ENCODE measurements around the gene CLCN3.

CLCN3 gene

GRCh38 chr4:169765835-169766234, 145.5 kb downstream of the CLCN3 start:
- TF ChIP-seq TAF1 (IDR thresholded peaks at IDR 0.05; ENCODE audit: low read depth): no peak
- no peak for TF ChIP-seq NFIC (IDR thresholded peaks at IDR 0.05)
- no peak for TF ChIP-seq TCF12 (IDR thresholded peaks at IDR 0.05; ENCODE audit: low read depth)
- TF ChIP-seq EGR1 (IDR thresholded peaks at IDR 0.05): no peak
- no peak for TF ChIP-seq MAX (IDR thresholded peaks at IDR 0.05)
- no peak for TF ChIP-seq REST (IDR thresholded peaks at IDR 0.05; ENCODE audit: low read depth)
- TF ChIP-seq ZBTB7A (IDR thresholded peaks at IDR 0.05; ENCODE audit: low read depth): no peak
- no peak for TF ChIP-seq YY1 (IDR thresholded peaks at IDR 0.05; ENCODE audit: low read depth)
- TF ChIP-seq TEAD4 (IDR thresholded peaks at IDR 0.05): no peak
- no peak for TF ChIP-seq CEBPB (IDR thresholded peaks at IDR 0.05)
- TF ChIP-seq EP300 (IDR thresholded peaks at IDR 0.05; ENCODE audit: borderline replicate concordance): no peak
- TF ChIP-seq RAD21 (IDR thresholded peaks at IDR 0.05; ENCODE audit: low read depth): no peak
- no peak for TF ChIP-seq CREB1 (IDR thresholded peaks at IDR 0.05; ENCODE audit: low read depth)
- no peak for TF ChIP-seq FOXM1 (IDR thresholded peaks at IDR 0.05; ENCODE audit: borderline replicate concordance, low read depth)
- TF ChIP-seq USF1 (IDR thresholded peaks at IDR 0.05): no peak

GRCh38 chr4:169766741-169767140, 146.4 kb downstream of the CLCN3 start:
- TF ChIP-seq EP300 (IDR thresholded peaks at IDR 0.05; ENCODE audit: borderline replicate concordance) (no peak), MAX (IDR thresholded peaks at IDR 0.05) (no peak), RAD21 (IDR thresholded peaks at IDR 0.05; ENCODE audit: low read depth) (no peak)

GRCh38 chr4:169768385-169768784, 148.0 kb downstream of the CLCN3 start:
- TF ChIP-seq TCF12 (IDR thresholded peaks at IDR 0.05; ENCODE audit: low read depth): no peak

- TF ChIP-seq EGR1 (IDR thresholded peaks at IDR 0.05) (no peak), MAX (IDR thresholded peaks at IDR 0.05) (no peak), TAF1 (IDR thresholded peaks at IDR 0.05; ENCODE audit: low read depth) (no peak), NFIC (IDR thresholded peaks at IDR 0.05) (no peak), EP300 (IDR thresholded peaks at IDR 0.05; ENCODE audit: borderline replicate concordance) (no peak), TEAD4 (IDR thresholded peaks at IDR 0.05) (no peak), YY1 (IDR thresholded peaks at IDR 0.05; ENCODE audit: low read depth) (no peak), CEBPB (IDR thresholded peaks at IDR 0.05) (no peak)
Observed at GRCh38 chr4:169770416-169770815, 150.0 kb downstream of the CLCN3 start.
